Measurements from ENCODE around the gene ZFAND5.

Gene ZFAND5

DNA sequence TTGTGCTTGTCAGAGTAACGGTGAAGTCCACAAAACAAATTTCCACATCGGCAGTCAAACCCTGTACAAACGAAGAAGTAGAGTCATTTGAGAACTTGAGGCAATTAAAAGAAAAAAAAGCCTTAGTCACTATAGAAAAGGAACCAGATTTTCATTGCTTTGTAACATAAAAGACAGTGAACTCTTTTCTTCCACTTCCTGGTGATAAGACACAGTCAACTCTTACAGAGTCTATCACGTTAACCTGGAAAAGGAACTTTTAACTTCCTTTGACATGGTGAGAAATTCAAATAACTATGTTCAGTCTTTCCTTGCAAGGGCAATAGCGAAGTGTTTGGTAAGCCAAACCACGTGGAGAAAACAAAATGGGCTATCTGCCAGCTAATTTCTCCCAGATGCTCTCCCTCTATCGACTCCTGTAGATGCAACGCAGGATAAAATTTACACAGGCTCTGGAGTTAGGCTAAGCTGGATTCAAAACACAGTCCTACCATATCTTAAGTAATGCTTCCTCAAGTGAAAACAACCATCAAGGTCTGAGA is 8.9 kb downstream of the ZFAND5 start:
- no peak for DNase-seq (ENCODE audit: insufficient read length, low spot score)
- FAIRE-seq = no peak
- TF ChIP-seq CTCF (IDR thresholded peaks at IDR 0.05; ENCODE audit: insufficient read depth, missing control alignments) = no peak

DNA sequence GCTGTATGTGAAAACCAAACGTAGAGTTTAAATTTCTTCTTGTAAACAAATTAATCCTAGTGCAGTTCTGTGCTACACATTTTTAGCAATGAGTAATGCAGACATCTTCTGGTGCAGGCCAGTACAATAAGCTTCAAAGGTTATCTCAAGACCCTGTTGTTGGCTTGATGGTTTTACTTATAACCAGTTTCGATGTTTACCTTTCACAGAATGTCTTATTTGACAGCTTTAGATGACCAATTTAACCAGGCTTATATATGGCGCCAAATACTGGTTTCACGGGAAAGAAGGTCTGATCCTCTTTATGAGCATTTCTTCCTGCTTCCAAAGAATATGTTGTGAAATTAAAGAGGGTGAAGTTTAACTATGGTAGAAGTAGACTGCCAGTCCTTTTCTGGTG is 9.9 kb downstream of the ZFAND5 start:
- FAIRE-seq (no peak), DNase-seq (ENCODE audit: insufficient read length, low spot score) (no peak)
- no peak for TF ChIP-seq CTCF (IDR thresholded peaks at IDR 0.05; ENCODE audit: insufficient read depth, missing control alignments)

GRCh38 chr9:72354704-72355103 is 10.3 kb downstream of the ZFAND5 start:
- FAIRE-seq = no peak
- DNase-seq (ENCODE audit: insufficient read length, low spot score) = no peak
- TF ChIP-seq CTCF (IDR thresholded peaks at IDR 0.05; ENCODE audit: insufficient read depth, missing control alignments) = no peak

GRCh38 chr9:72353455-72354116 is 11.4 kb downstream of the ZFAND5 start:
- DNase-seq (ENCODE audit: insufficient read length, low spot score) = no peak

GRCh38 chr9:72352911-72353388 is 12.1 kb downstream of the ZFAND5 start:
- no peak for TF ChIP-seq CTCF (IDR thresholded peaks at IDR 0.05; ENCODE audit: insufficient read depth, missing control alignments)
- no peak for DNase-seq (ENCODE audit: insufficient read length, low spot score)
- no peak for FAIRE-seq

More at GRCh38 chr9:72353455-72354116, 11.4 kb downstream of the ZFAND5 start:
- no peak for FAIRE-seq
- no peak for TF ChIP-seq CTCF (IDR thresholded peaks at IDR 0.05; ENCODE audit: insufficient read depth, missing control alignments)

- DNase-seq (ENCODE audit: insufficient read length, low spot score) (no peak), FAIRE-seq (no peak)
- no peak for TF ChIP-seq CTCF (IDR thresholded peaks at IDR 0.05; ENCODE audit: insufficient read depth, missing control alignments)
Measured at GRCh38 chr9:72351538-72352453, 13.2 kb downstream of the ZFAND5 start.

All from D721Med (cell line).